GM23248 (cell line): ENCODE measurements around the gene LPCAT2. TPM values are rescaled to one million over a fixed set of nuclear protein-coding genes. Genes with fewer than 3 reads are reported as not detected.

Source experiments
- DNase-seq: peaks from one replicate; pipeline ENCODE4 v3.0.0-alpha.2; 2015
- H2AFZ ChIP-seq: fragments of 200-600 bp; sonication (generic); 2 replicates; pipeline ENCODE4 v1.6.1; 2016; ENCODE audit warnings: antibody characterized with exemption
- H3F3A ChIP-seq: fragments of 200-600 bp; sonication (generic); 2 replicates; pipeline ENCODE4 v1.6.1; 2016; ENCODE audit warnings: mild to moderate bottlenecking, antibody characterized with exemption, mixed run types; ENCODE audit not compliant: insufficient read depth
- H3K27ac ChIP-seq: fragments of 200-600 bp; sonication (generic); 2 replicates; pipeline ENCODE4 v1.5.1; 2016; ENCODE audit warnings: mild to moderate bottlenecking
- H3K27me3 ChIP-seq: fragments of 200-600 bp; sonication (generic); replicated peaks from 2 replicates; pipeline ENCODE4 v1.6.1; 2016; ENCODE audit warnings: mild to moderate bottlenecking; ENCODE audit not compliant: insufficient read depth
- H3K36me3 ChIP-seq: fragments of 200-600 bp; sonication (generic); 2 replicates; pipeline ENCODE4 v1.6.1; 2016; ENCODE audit warnings: low read depth, mild to moderate bottlenecking
- H3K4me1 ChIP-seq: fragments of 200-600 bp; sonication (generic); 2 replicates; pipeline ENCODE4 v1.6.1; 2016; ENCODE audit warnings: mild to moderate bottlenecking; ENCODE audit not compliant: insufficient read depth
- H3K4me2 ChIP-seq: fragments of 200-600 bp; sonication (generic); one replicate; pipeline ENCODE4 v1.6.1; 2016; ENCODE audit warnings: mild to moderate bottlenecking; ENCODE audit not compliant: unreplicated experiment
- H3K4me3 ChIP-seq: fragments of 200-600 bp; sonication (generic); 2 replicates; pipeline ENCODE4 v1.5.1; 2016; ENCODE audit warnings: mild to moderate bottlenecking
- H3K79me2 ChIP-seq: fragments of 200-600 bp; sonication (generic); 2 replicates; pipeline ENCODE4 v1.6.1; 2016; ENCODE audit warnings: mild to moderate bottlenecking; ENCODE audit not compliant: insufficient read depth
- H3K9ac ChIP-seq: fragments of 200-600 bp; sonication (generic); 2 replicates; pipeline ENCODE4 v1.6.1; 2016; ENCODE audit warnings: mild to moderate bottlenecking
- H3K9me2 ChIP-seq: fragments of 200-600 bp; sonication (generic); 2 replicates; pipeline ENCODE4 v1.6.1; 2016; ENCODE audit warnings: mixed run types, mild to moderate bottlenecking, moderate library complexity; ENCODE audit not compliant: insufficient read depth
- H3K9me3 ChIP-seq: fragments of 200-600 bp; sonication (generic); one replicate; pipeline ENCODE4 v1.6.1; 2017; ENCODE audit warnings: low read depth
- H4K20me1 ChIP-seq: fragments of 200-600 bp; sonication (generic); 2 replicates; pipeline ENCODE4 v1.6.0; 2016; ENCODE audit not compliant: insufficient read depth
- EZH2 ChIP-seq: fragments of 200-600 bp; sonication (generic); IDR thresholded peaks from 2 replicates; pipeline ENCODE4 v1.6.1; 2018; ENCODE audit warnings: antibody characterized with exemption, mild to moderate bottlenecking; ENCODE audit not compliant: insufficient read depth, poor library complexity, severe bottlenecking
- EZH2phosphoT487 ChIP-seq: fragments of 200-600 bp; sonication (generic); IDR thresholded peaks from 2 replicates; pipeline ENCODE4 v1.6.1; 2018; ENCODE audit warnings: antibody characterized with exemption, moderate library complexity, mild to moderate bottlenecking, low read depth; ENCODE audit not compliant: insufficient read depth
- WGBS, 2 experiments: methylation state at CpG; one replicate each; pipeline ENCODE4 v1.1.6; 2015 to 2017; ENCODE audit warnings: low lambda C conversion rate in 2 of 2, low coverage in 1 of 2; ENCODE audit errors: missing lambda C conversion rate in 2 of 2; 5-methylcytosine and 5-hydroxymethylcytosine counted together
- in situ Hi-C: fragments of 300-500 bp; cut with MboI; formaldehyde crosslinking; loops from 2 replicates; pipeline ENCODE4 v1.15.0; 2020
- polyA plus RNA-seq: library from polyadenylated mRNA; unstranded; fragments of >200 nt; fragmentation: Nextera tagmentation; extraction: Ambion mirVana; gene quantifications from 2 replicates; pipeline ENCODE4 v1.2.1, GENCODE V29; 2016
- total RNA-seq: library from RNA; depleted of rRNA; stranded (reverse); fragments of >200 nt; shearing (Covaris generic); gene quantifications from 2 replicates; pipeline ENCODE4 v1.2.3, GENCODE V29; 2014

Gene LPCAT2
- total and polyA plus RNA-seq, 2 experiments from 2014 or later: 11.4 to 12.4 TPM

DNA sequence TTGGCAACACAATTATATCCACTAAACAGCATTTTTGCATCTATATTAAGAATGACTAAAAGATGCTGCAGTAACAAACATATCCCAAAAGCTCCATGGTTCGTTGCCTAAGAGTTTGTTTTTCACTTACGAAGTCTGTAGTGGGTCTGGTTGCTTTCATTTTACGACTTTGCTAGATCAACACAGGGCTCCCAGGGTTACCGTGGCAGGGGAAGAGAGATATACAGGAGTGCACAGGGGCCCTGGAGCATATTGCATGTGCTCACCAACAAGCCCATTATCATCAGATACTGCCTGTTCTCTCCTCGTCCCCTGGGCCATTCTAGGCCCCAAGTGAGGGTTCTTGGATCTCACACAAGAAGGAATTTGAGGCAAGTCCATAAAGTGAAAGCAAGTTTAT lies 33.0 kb upstream of the LPCAT2 start:
- WGBS, 2 experiments: 31 to 33% methylated on average over 5 of the region's 5 CpGs
- H3K4me3 ChIP-seq: no peak overlapping the region
- no peaks in the 10 kb centered on the region for H3K36me3 ChIP-seq
- peaks cover 43% of the 10 kb centered on the region for H3F3A ChIP-seq
- peak overlapping the region; percentile 49 for H3K9ac ChIP-seq
- in situ Hi-C loops: loop anchor here (25.0 kb wide), 1 partner anchor 886 kb away; no protein-coding TSS in a partner anchor
- peak overlapping the region; percentile 56 for H3K4me2 ChIP-seq
- H3K4me1 ChIP-seq: peaks cover 32% of the 10 kb centered on the region
- H4K20me1 ChIP-seq: no peaks in the 10 kb centered on the region
- H3K9me3 ChIP-seq: no peaks in the 10 kb centered on the region
- peaks cover 18% of the 10 kb centered on the region for H3K79me2 ChIP-seq
- H3K27me3 ChIP-seq: no peaks in the 10 kb centered on the region
- no peak for TF ChIP-seq EZH2phosphoT487
- TF ChIP-seq EZH2: no peak
- H3K27ac ChIP-seq: peak overlapping the region; percentile 20
- peak; percentile 55 for DNase-seq
- peak overlapping the region; percentile 53 for H2AFZ ChIP-seq
- no peaks in the 10 kb centered on the region for H3K9me2 ChIP-seq

DNA sequence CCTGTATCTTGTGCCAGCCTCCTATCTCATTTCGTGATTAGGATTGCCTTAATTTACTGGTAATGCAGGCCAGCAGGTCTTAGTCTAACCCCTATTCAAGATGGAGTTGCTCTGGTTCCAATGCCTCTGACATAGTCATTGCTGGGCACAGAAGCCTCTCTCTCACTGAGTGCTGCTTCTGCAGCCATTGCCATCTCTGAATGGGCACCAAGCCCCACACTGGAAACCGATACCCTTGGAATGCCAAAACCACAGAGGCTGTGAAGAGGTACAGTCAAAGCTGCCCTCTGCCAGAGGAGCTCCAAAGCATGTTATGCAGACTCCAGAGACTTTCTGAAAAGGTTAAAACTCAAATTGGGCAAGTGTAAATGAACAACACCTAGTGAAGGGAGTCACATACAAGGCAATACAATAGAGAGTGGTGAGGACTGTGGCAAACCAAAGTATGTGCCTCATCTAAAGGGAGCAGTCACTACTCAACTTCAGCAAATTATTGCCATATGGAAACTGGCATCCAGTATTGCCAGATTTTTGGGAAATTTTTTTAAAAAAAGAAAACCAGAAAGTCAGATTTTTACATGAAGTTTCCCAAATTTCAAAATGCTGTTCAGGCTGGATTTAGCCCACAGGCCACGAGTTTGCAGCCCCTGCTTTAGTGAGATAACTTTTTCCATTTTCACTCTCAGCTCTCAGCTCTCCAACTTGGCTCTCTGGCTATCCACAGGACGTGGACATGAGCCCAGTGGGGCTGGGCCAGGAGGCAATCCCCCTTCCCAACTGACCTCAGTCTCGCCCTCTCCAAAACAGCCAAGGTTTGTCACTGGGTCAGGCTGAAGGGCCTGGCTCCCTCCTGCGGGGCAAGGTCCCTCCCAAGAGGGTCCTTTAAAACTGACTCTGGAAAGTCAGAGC lies 32.0 kb upstream of the LPCAT2 start:
- peaks cover 31% of the 10 kb centered on the region for H3K4me1 ChIP-seq
- in situ Hi-C loops: loop anchor here (25.0 kb wide), 1 partner anchor 885 kb away; no protein-coding TSS in a partner anchor
- H3K9ac ChIP-seq: peak overlapping the region; percentile 25; the same call in 1 of the 2 replicates
- no peak overlapping the region for H3K4me3 ChIP-seq
- no peaks in the 10 kb centered on the region for H3K9me3 ChIP-seq
- peak overlapping the region; percentile 56 for H3K4me2 ChIP-seq
- WGBS, 2 experiments: 59 to 62% methylated on average over 6 of the region's 6 CpGs
- H3K27me3 ChIP-seq: no peaks in the 10 kb centered on the region
- no peaks in the 10 kb centered on the region for H3K36me3 ChIP-seq
- H3F3A ChIP-seq: peaks cover 42% of the 10 kb centered on the region
- H3K9me2 ChIP-seq: no peaks in the 10 kb centered on the region
- DNase-seq: peak; percentile 45
- H2AFZ ChIP-seq: no peak overlapping the region
- TF ChIP-seq EZH2phosphoT487 (no peak), EZH2 (no peak)
- peaks cover 27% of the 10 kb centered on the region for H3K79me2 ChIP-seq
- no peaks in the 10 kb centered on the region for H4K20me1 ChIP-seq
- peak overlapping the region; percentile 30 for H3K27ac ChIP-seq

DNA sequence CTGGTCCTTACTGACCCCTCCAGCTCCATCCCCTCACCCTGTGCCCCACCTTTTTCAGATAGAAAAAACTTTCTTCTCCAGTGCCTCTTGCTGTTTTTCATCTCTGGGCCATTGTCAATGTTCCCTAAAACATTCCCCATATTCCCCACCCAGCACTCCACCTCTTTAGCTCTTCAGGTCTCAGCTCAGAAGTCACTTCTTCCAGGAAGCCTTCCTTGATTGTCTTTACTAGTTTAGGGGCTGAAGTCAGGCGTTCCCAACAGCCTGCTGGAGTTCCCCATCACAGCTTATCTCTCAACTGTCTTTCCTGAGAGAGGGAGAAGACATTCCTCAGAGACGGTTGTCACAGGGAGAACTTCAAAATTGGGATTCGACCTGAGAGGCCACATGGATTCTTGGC lies 31.1 kb upstream of the LPCAT2 start:
- H3K9ac ChIP-seq: no peak overlapping the region
- no peaks in the 10 kb centered on the region for H3K9me2 ChIP-seq
- peaks cover 34% of the 10 kb centered on the region for H3K4me1 ChIP-seq
- WGBS, 2 experiments: 93 to 98% methylated on average over 3 of the region's 3 CpGs
- H3K9me3 ChIP-seq: no peaks in the 10 kb centered on the region
- TF ChIP-seq EZH2phosphoT487 (no peak), EZH2 (no peak)
- peaks cover 36% of the 10 kb centered on the region for H3K79me2 ChIP-seq
- H3K27me3 ChIP-seq: no peaks in the 10 kb centered on the region
- peaks cover 5% of the 10 kb centered on the region; the same call in 1 of the 2 replicates for H3K36me3 ChIP-seq
- H3K4me3 ChIP-seq: no peak overlapping the region
- no peak overlapping the region for H2AFZ ChIP-seq
- no peak overlapping the region for H3K4me2 ChIP-seq
- in situ Hi-C loops: loop anchor here (25.0 kb wide), 1 partner anchor 885 kb away; no protein-coding TSS in a partner anchor
- no peak overlapping the region for H3K27ac ChIP-seq
- no peak for DNase-seq
- no peaks in the 10 kb centered on the region for H4K20me1 ChIP-seq
- peaks cover 45% of the 10 kb centered on the region for H3F3A ChIP-seq

DNA sequence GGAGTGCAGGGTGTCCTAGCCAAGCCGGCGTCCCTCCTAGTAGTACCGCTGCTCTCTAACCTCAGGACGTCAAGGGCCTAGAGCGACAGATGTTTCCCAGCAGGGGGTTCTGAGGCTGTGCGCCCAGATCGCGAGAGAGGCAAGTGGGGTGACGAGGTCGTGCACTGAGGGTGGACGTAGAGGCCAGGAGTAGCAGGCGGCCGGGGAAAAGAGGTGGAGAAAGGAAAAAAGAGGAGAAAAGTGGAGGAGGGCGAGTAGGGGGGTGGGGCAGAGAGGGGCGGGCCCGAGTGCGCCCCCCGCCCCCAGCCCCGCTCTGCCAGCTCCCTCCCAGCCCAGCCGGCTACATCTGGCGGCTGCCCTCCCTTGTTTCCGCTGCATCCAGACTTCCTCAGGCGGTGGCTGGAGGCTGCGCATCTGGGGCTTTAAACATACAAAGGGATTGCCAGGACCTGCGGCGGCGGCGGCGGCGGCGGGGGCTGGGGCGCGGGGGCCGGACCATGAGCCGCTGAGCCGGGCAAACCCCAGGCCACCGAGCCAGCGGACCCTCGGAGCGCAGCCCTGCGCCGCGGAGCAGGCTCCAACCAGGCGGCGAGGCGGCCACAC lies 29.9 kb upstream of the LPCAT2 start, which contains the start of gene MMP2:
TSS of gene MMP2 (plus strand) at position 372 of the 603 bp plus-strand sequence. CDS start 282 bp downstream, outside the sequence.
- Histone ChIP-seq H3K9me2 (no peaks in the 10 kb centered on the region), H3K4me3 (peak within 1 kb of the TSS; percentile 100), H3K9me3 (no peaks in the 10 kb centered on the region), H3K4me2 (peak within 1 kb of the TSS; percentile 94), H3K79me2 (peaks cover 48% of the 10 kb centered on the region), H3K27me3 (no peaks in the 10 kb centered on the region), H3F3A (peaks cover 42% of the 10 kb centered on the region), H2AFZ (peak within 1 kb of the TSS; percentile 74), H3K4me1 (peaks cover 39% of the 10 kb centered on the region), H3K9ac (peak within 1 kb of the TSS; percentile 99), H3K36me3 (peaks cover 17% of the 10 kb centered on the region), H4K20me1 (no peaks in the 10 kb centered on the region), H3K27ac (peak within 1 kb of the TSS; percentile 97)
- TF ChIP-seq EZH2 (no peak), EZH2phosphoT487 (no peak)
- DNase-seq: peak; percentile 86
- 2% methylated on average over 27 to 46 of the region's 46 CpGs for WGBS, 2 experiments
- in situ Hi-C loops: loop anchor here (25.0 kb wide), 1 partner anchor 883 kb away; no protein-coding TSS in a partner anchor
